GM12878 (cell line): ENCODE data around the gene ZNF790.

Experiments
- EZH2 ChIP-seq: IDR thresholded peaks from 2 replicates; pipeline ENCODE4 v1.6.1; 2012; ENCODE audit warnings: low read depth, mild to moderate bottlenecking, control low read depth, inconsistent platforms, low read length, borderline replicate concordance; ENCODE audit not compliant: control insufficient read depth
- HDAC6 ChIP-seq: fragments of 200-600 bp; sonication (generic); IDR thresholded peaks from one replicate; pipeline ENCODE4 v1.8.0; 2017; ENCODE audit warnings: antibody characterized with exemption; ENCODE audit not compliant: unreplicated experiment
- POLR2AphosphoS5 ChIP-seq: IDR thresholded peaks from 2 replicates; pipeline ENCODE4 v1.6.1; 2011; ENCODE audit warnings: mild to moderate bottlenecking, low read length, inconsistent platforms
- TAF1 ChIP-seq: IDR thresholded peaks from 2 replicates; pipeline ENCODE4 v1.6.1; 2011; ENCODE audit warnings: mild to moderate bottlenecking, low read depth, low read length, borderline replicate concordance
- TF ChIP-seq, protein P1 (sequence below), 3 experiments: IDR thresholded peaks in 2 of 3; conservative IDR thresholded peaks in 1 of 3; 2 replicates each; pipeline ENCODE4 v1.5.1; 2011; ENCODE audit warnings: low read depth in 3 of 3, low read length in 3 of 3, mild to moderate bottlenecking in 3 of 3, control low read depth in 2 of 3, moderate library complexity in 2 of 3, inconsistent platforms in 1 of 3, mixed read lengths in 1 of 3; ENCODE audit not compliant: control insufficient read depth in 2 of 3, insufficient read depth in 1 of 3; ENCODE audit errors: extremely low read depth in 1 of 3

DNA sequence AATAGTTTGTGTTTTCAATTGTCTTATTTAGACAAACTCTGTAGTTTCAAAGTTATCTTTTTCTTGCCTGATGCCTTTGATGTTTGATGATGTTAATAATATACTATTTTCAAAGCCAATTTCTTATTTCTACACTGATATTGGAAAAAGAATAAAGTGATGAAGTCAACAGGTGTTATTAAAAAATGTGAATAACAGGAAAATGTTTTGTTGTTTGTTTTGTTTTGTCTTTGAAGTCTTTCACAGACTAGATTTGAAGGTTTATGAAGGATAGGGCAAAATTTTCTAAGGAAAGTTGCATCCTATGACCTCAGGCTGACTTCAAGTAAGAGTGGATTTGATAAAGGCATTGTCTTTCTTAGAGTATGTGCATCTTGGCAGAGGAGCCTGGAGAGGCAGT is 31.2 kb downstream of the ZNF790 start:
- no peak for TF ChIP-seq POLR2AphosphoS5
- no peak for TF ChIP-seq HDAC6
- TF ChIP-seq TAF1 = no peak
- TF ChIP-seq EZH2 = no peak
- TF ChIP-seq, protein P1, sequence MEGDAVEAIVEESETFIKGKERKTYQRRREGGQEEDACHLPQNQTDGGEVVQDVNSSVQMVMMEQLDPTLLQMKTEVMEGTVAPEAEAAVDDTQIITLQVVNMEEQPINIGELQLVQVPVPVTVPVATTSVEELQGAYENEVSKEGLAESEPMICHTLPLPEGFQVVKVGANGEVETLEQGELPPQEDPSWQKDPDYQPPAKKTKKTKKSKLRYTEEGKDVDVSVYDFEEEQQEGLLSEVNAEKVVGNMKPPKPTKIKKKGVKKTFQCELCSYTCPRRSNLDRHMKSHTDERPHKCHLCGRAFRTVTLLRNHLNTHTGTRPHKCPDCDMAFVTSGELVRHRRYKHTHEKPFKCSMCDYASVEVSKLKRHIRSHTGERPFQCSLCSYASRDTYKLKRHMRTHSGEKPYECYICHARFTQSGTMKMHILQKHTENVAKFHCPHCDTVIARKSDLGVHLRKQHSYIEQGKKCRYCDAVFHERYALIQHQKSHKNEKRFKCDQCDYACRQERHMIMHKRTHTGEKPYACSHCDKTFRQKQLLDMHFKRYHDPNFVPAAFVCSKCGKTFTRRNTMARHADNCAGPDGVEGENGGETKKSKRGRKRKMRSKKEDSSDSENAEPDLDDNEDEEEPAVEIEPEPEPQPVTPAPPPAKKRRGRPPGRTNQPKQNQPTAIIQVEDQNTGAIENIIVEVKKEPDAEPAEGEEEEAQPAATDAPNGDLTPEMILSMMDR (IDR thresholded peaks at IDR 0.05 in 2 of 3, conservative IDR thresholded peaks at IDR 0.05 in 1 of 3; ENCODE audit: control insufficient read depth in 2 of 3, extremely low read depth in 1 of 3, insufficient read depth in 1 of 3, low read depth in 3 of 3, low read length in 3 of 3) = no peak
